Kidney (tissue), 14 donors: ENCODE data around the gene ITM2C. TPM values are rescaled to one million over a fixed set of nuclear protein-coding genes. Genes with fewer than 3 reads are reported as not detected.

ENCODE experiments used
- DNase-seq, 5 donors: peaks; one replicate each; pipeline ENCODE4 v3.0.0-alpha.2; 2013 to 2020
- FAIRE-seq: peaks from 2 replicates; lab custom pipeline; 2012; peaks lifted over from hg19 to GRCh38; lab: Jason Lieb, UNC
- H3K27ac ChIP-seq, 2 donors: one replicate each; pipeline ENCODE4 v1.7.0; 2013; ENCODE audit warnings: low read depth in 2 of 2, low read length in 2 of 2, inconsistent platforms in 1 of 2
- H3K27me3 ChIP-seq: one replicate; pipeline ENCODE4 v1.7.1; 2013; ENCODE audit warnings: low read length, inconsistent platforms; ENCODE audit not compliant: control insufficient read depth, insufficient read depth
- H3K36me3 ChIP-seq, 3 donors: one replicate each; pipeline versions ENCODE4 v1.7.0 to v1.7.1; 2013; ENCODE audit warnings: low read length in 3 of 3, control low read depth in 1 of 3, inconsistent platforms in 1 of 3; ENCODE audit not compliant: insufficient read depth in 3 of 3, control insufficient read depth in 2 of 3
- H3K4me1 ChIP-seq, 3 donors: one replicate each; pipeline versions ENCODE4 v1.7.0 to v1.7.1; 2013; ENCODE audit warnings: low read length in 3 of 3, inconsistent platforms in 1 of 3, low read depth in 1 of 3; ENCODE audit not compliant: control insufficient read depth in 2 of 3, insufficient read depth in 2 of 3
- H3K4me3 ChIP-seq, 3 donors: one replicate each; pipeline versions ENCODE4 v1.7.0 to v1.8.1; 2013; ENCODE audit warnings: low read length in 3 of 3, control low read depth in 1 of 3, inconsistent platforms in 1 of 3
- H3K9ac ChIP-seq, 3 donors: one replicate each; pipeline versions ENCODE4 v1.7.0 to v1.7.1; 2013; ENCODE audit warnings: low read length in 3 of 3, control low read depth in 1 of 3, inconsistent platforms in 1 of 3
- H3K9me3 ChIP-seq, 3 donors: one replicate each; pipeline versions ENCODE4 v1.7.0 to v1.7.1; 2013; ENCODE audit warnings: low read length in 3 of 3, control low read depth in 1 of 3, inconsistent platforms in 1 of 3; ENCODE audit not compliant: control insufficient read depth in 2 of 3, insufficient read depth in 1 of 3
- CTCF ChIP-seq: IDR thresholded peaks from 3 replicates; pipeline ENCODE4 v1.5.1; 2012; ENCODE audit warnings: mild to moderate bottlenecking, moderate library complexity, borderline replicate concordance; ENCODE audit not compliant: insufficient read depth; ENCODE audit errors: extremely low read depth
- intact Hi-C: fragments of 100-400 bp; cut with DNase I; formaldehyde crosslinking; loops from one replicate; pipeline ENCODE4 v1.11.1; 2022
- polyA plus RNA-seq: library from polyadenylated mRNA; stranded (reverse); fragments of 350-450 nt; fragmentation: Illumina TruSeq; extraction: RNeasy Lipid Tissue Mini Kit (QIAGEN cat#74804); gene quantifications from one replicate; pipeline ENCODE4 v1.2.3, GENCODE V29; 2014; ENCODE audit warnings: low read depth, low replicate concordance; ENCODE audit not compliant: insufficient read depth
- total RNA-seq: library from RNA; stranded (reverse); fragmentation: NEBNext Ultra II Directional; extraction: Animal tissue kit (Norgen Biotek cat#: 25700); gene quantifications from one replicate; pipeline ENCODE4 v1.2.1, GENCODE V29; 2021
- donor health status: control.
- donor health status: control.
- donor health status: control.
- donor health status: control.
- donor health status: control.
- donor health status: DM: yes; HTN: yes; CAD: no.
- donor health status: Normal renal cell carcinoma (clear cell type).

ITM2C gene
- total and polyA plus RNA-seq, 2 donors from 2014 or later, result 308 to 1,131 TPM

- no peak for FAIRE-seq
These were observed 28.6 kb downstream of the ITM2C start for GRCh38 chr2:230893338-230893737.

GRCh38 chr2:230893841-230894781 is 29.4 kb downstream of the ITM2C start:
- FAIRE-seq (no peak), DNase-seq (peak in 3 of 5 donors; percentile 8 to 74 (median 47))
- intact Hi-C loops, result no loop called here
- Histone ChIP-seq H3K4me1 (peaks cover 0 to 7% (median 0%) of the 10 kb centered on the region in 3 donors), H3K27ac (no peak overlapping the region), H3K4me3 (no peak overlapping the region), H3K36me3 (no peaks in the 10 kb centered on the region), H3K9me3 (no peaks in the 10 kb centered on the region), H3K9ac (no peak overlapping the region), H3K27me3 (no peaks in the 10 kb centered on the region)
- TF ChIP-seq CTCF, result no peak

More at GRCh38 chr2:230893338-230893737, 28.6 kb downstream of the ITM2C start:
- Histone ChIP-seq H3K4me1 (peaks cover 0 to 7% (median 0%) of the 10 kb centered on the region in 3 donors), H3K27ac (no peak overlapping the region), H3K9ac (no peak overlapping the region), H3K36me3 (no peaks in the 10 kb centered on the region), H3K4me3 (no peak overlapping the region), H3K27me3 (no peaks in the 10 kb centered on the region), H3K9me3 (no peaks in the 10 kb centered on the region)
- DNase-seq, result peak in 2 of 5 donors; percentile 46 to 77
- TF ChIP-seq CTCF, result no peak
- intact Hi-C loops, result no loop called here

- DNase-seq, result peak in 3 of 5 donors; percentile 17 to 88 (median 41)
- H3K9me3 ChIP-seq, result no peaks in the 10 kb centered on the region
- no peak for FAIRE-seq
- H3K9ac ChIP-seq, result no peak overlapping the region
- no peak for TF ChIP-seq CTCF
- H3K36me3 ChIP-seq, result no peaks in the 10 kb centered on the region
- no peak overlapping the region for H3K4me3 ChIP-seq
- H3K27ac ChIP-seq, result no peak overlapping the region
- H3K4me1 ChIP-seq, result peaks cover 0 to 7% (median 0%) of the 10 kb centered on the region in 3 donors
- intact Hi-C loops, result no loop called here
- H3K27me3 ChIP-seq, result no peaks in the 10 kb centered on the region
These were observed 31.0 kb downstream of the ITM2C start for GRCh38 chr2:230895536-230896345.
